A673 (cell line): ENCODE results near the gene TMUB2. TPM values are rescaled to one million over a fixed set of nuclear protein-coding genes. Genes with fewer than 3 reads are reported as not detected.

Source experiments
- BruUV-seq: library from RNA; stranded (reverse); fragments of 400-500 nt; replicated peaks from 2 replicates; lab custom pipeline; 2021; lab: Mats Ljungman, UMichigan
- CTCF ChIA-PET: fragments of 300-600 bp; sonication (Branson Sonifier 250); formaldehyde crosslinking; loops from one replicate; lab custom pipeline; 2022; ENCODE audit warnings: antibody characterized with exemption; lab: Charles Lee
- POLR2A ChIA-PET: fragments of 300-600 bp; sonication (Branson Sonifier 250); formaldehyde crosslinking; loops from one replicate; lab custom pipeline; 2022; ENCODE audit warnings: antibody characterized with exemption; ENCODE audit not compliant: low non-redundant PET; lab: Charles Lee
- DNase-seq: peaks from one replicate; pipeline ENCODE4 v3.0.0-alpha.2; 2015; ENCODE audit warnings: low spot score
- H3K27ac ChIP-seq: fragments of 200-600 bp; sonication (generic); 2 replicates; pipeline ENCODE4 v1.5.1; 2016; ENCODE audit warnings: mixed run types, low read depth, mild to moderate bottlenecking, mixed read lengths, antibody characterized with exemption, low read length; ENCODE audit not compliant: poor library complexity, severe bottlenecking
- H3K27me3 ChIP-seq: fragments of 200-600 bp; sonication (generic); replicated peaks from 2 replicates; pipeline ENCODE4 v1.6.1; 2017; ENCODE audit warnings: mixed run types, low read depth, mild to moderate bottlenecking, mixed read lengths, antibody characterized with exemption, low read length; ENCODE audit not compliant: insufficient read depth, poor library complexity
- H3K36me3 ChIP-seq: fragments of 200-600 bp; sonication (generic); 2 replicates; pipeline ENCODE4 v1.6.1; 2016; ENCODE audit warnings: mixed run types, mild to moderate bottlenecking, mixed read lengths, antibody characterized with exemption, low read length; ENCODE audit not compliant: insufficient read depth, poor library complexity, severe bottlenecking
- H3K4me1 ChIP-seq: fragments of 200-600 bp; sonication (generic); 2 replicates; pipeline ENCODE4 v1.6.1; 2017; ENCODE audit warnings: mixed run types, mild to moderate bottlenecking, mixed read lengths, antibody characterized with exemption, low read length; ENCODE audit not compliant: insufficient read depth, poor library complexity, severe bottlenecking
- H3K4me3 ChIP-seq: fragments of 200-600 bp; sonication (generic); 2 replicates; pipeline ENCODE4 v1.5.1; 2016; ENCODE audit warnings: low read depth, mixed run types, mild to moderate bottlenecking, mixed read lengths, low read length; ENCODE audit not compliant: poor library complexity, severe bottlenecking
- H3K9me3 ChIP-seq: fragments of 200-600 bp; sonication (generic); 2 replicates; pipeline ENCODE4 v1.6.1; 2016; ENCODE audit warnings: mixed run types, low read depth, mild to moderate bottlenecking, mixed read lengths, antibody characterized with exemption, low read length; ENCODE audit not compliant: poor library complexity, severe bottlenecking
- EZH2 ChIP-seq: fragments of 200-600 bp; sonication (generic); IDR thresholded peaks from 2 replicates; pipeline ENCODE4 v1.6.1; 2017; ENCODE audit warnings: borderline replicate concordance, low read depth, mild to moderate bottlenecking, mixed read lengths, antibody characterized with exemption, low read length; ENCODE audit not compliant: poor library complexity, severe bottlenecking
- intact Hi-C: fragments of 100-400 bp; cut with micrococcal nuclease; formaldehyde crosslinking; loops from one replicate; pipeline ENCODE4 v1.10.0; 2022; ENCODE audit not compliant: unreplicated experiment
- total RNA-seq: library from RNA; stranded (reverse); gene quantifications from 2 replicates; pipeline ENCODE4 v1.2.3, GENCODE V29; 2021
- TF ChIP-seq, protein P1 (sequence below): fragments of 300-800, 200-600 bp; sonication (generic); conservative IDR thresholded peaks from 2 replicates; pipeline ENCODE4 v1.5.1; 2017; ENCODE audit warnings: low read depth, mild to moderate bottlenecking, antibody characterized with exemption, low read length, moderate library complexity, mixed read lengths

TMUB2 gene
- total RNA-seq, 1 experiment from 2014 or later: 13.0 TPM

DNA sequence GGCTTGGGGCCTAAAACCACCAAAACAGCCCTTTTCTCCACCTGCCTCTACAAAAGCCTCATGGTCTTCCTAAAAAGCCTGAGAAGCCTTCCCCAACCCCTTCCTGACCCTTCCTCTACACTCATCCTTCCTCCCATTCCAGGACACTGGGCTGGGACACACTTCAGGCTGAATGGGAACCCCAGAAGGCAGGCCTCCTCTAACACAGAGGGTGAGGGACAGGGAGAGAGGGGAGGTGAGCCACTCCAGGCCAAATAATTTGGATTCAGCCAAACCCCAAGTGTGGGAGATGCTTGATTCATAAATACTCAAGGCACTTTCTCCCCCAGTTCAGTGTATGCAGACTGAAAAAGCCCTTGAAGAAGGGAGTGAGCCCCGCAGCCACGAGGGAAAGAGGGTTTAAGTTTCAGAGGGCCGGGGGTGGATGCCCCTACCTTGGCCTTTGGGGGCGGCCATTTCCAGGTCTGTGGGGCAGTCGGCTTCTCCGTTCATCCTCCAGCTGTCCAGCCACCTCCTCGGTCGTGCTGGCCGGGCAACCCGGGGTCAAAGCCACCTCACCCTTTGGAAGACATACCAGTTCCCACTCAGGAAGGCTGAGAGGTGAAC lies 31.1 kb downstream of the TMUB2 start:
- peak overlapping the region; percentile 72 for H3K4me3 ChIP-seq
- no peak for TF ChIP-seq EZH2
- TF ChIP-seq, protein P1, sequence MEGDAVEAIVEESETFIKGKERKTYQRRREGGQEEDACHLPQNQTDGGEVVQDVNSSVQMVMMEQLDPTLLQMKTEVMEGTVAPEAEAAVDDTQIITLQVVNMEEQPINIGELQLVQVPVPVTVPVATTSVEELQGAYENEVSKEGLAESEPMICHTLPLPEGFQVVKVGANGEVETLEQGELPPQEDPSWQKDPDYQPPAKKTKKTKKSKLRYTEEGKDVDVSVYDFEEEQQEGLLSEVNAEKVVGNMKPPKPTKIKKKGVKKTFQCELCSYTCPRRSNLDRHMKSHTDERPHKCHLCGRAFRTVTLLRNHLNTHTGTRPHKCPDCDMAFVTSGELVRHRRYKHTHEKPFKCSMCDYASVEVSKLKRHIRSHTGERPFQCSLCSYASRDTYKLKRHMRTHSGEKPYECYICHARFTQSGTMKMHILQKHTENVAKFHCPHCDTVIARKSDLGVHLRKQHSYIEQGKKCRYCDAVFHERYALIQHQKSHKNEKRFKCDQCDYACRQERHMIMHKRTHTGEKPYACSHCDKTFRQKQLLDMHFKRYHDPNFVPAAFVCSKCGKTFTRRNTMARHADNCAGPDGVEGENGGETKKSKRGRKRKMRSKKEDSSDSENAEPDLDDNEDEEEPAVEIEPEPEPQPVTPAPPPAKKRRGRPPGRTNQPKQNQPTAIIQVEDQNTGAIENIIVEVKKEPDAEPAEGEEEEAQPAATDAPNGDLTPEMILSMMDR: no peak
- H3K4me1 ChIP-seq: peaks cover 9% of the 10 kb centered on the region
- TSS peak; percentile 25 for BruUV-seq
- H3K9me3 ChIP-seq: no peaks in the 10 kb centered on the region
- POLR2A ChIA-PET: interaction anchor here (0.6 kb wide), 2 partner anchors 46 to 136 kb away, joined by 3 to 10 read pairs; no protein-coding TSS in a partner anchor
- no peaks in the 10 kb centered on the region for H3K27me3 ChIP-seq
- CTCF ChIA-PET: interaction anchor here (1.0 kb wide), 1 partner anchor 14 kb away, joined by 5 read pairs; no protein-coding TSS in a partner anchor
- peaks cover 30% of the 10 kb centered on the region for H3K36me3 ChIP-seq
- peak overlapping the region; percentile 93 for H3K27ac ChIP-seq
- intact Hi-C loops: no loop called here
- DNase-seq: no peak

DNA sequence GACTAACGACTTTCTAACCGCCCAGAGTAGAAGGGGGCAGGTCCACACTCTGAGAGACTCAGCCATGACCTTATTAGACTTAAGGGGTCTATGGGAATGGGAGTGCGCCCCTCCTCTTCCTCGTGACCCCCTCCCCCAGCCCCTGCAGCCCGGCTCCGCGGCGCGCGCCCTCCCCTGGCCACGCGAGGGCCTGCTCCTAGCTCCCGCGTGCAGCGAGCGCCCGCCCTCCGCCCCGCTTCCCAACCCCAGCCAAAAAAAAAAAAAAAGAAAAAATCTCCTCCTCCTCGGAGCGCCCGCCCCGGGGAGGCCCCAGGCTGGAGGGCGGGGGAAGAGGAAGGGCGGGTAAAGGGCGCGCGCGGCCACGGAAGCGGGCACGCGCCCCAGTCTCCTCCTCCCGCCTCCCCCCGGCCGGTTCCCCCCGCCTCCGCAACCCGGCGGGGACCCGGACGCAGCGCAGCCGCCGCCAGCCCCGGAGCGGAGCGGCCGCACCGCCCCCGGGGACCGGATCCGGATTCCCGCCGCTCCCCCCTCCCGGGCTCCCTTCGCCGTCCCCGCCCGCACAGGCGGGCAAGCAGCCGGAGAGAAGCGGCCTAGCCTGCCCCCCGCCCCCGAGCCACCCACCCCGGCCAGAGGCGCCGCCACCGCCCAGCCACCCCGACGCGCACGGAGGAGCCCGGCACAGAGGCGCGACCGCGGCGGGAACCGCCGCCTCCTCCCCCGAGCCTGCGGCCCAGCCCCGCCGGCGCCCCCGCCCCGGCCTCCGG lies 31.8 kb downstream of the TMUB2 start:
- Histone ChIP-seq H3K36me3 (peaks cover 30% of the 10 kb centered on the region), H3K4me1 (peaks cover 9% of the 10 kb centered on the region), H3K27me3 (no peaks in the 10 kb centered on the region), H3K27ac (peak overlapping the region; percentile 93), H3K9me3 (no peaks in the 10 kb centered on the region), H3K4me3 (peak overlapping the region; percentile 72)
- no peak for TF ChIP-seq EZH2
- TF ChIP-seq, protein P1: peak; percentile 50
- ChIA-PET CTCF (interaction anchor here (0.6 to 1.0 kb wide), 2 partner anchors 9 to 15 kb away, joined by 4 to 5 read pairs; no protein-coding TSS in a partner anchor), POLR2A (interaction anchor here (0.6 kb wide), 3 partner anchors 11 to 136 kb away, joined by 3 to 10 read pairs (median 4); no protein-coding TSS in a partner anchor)
- intact Hi-C loops: no loop called here
- peak; percentile 88 for DNase-seq
- no TSS peak for BruUV-seq

DNA sequence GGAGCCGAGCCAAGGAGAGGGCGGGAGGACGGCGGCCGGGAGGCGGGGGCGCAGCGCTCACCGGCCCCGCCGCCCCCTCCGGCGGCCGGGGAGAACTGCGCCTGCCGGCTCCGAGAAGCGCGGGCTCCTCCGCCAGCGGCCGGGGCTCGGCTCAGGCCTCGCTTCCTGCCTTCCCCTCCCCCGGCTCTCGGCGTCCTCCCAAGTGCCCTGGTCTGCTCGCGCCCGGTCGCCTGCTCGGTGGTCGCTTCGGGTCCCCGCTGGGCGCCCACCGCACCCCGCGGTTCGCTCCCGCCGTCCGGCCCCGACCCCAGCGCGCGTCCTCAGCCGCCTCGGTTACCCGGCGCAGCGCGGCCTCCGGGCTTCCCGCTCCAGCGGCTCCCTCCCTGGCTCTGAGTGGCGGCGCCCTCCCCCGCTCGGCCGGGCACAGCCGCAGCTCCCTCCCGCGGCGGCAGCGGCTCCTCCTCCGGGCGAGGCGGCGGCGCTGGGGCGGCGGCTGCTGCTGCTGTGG lies 32.4 kb downstream of the TMUB2 start:
- Histone ChIP-seq H3K36me3 (peaks cover 29% of the 10 kb centered on the region), H3K27me3 (no peaks in the 10 kb centered on the region), H3K27ac (peak overlapping the region; percentile 93), H3K4me3 (peak overlapping the region; percentile 72), H3K9me3 (no peaks in the 10 kb centered on the region), H3K4me1 (peaks cover 9% of the 10 kb centered on the region)
- CTCF ChIA-PET: no interaction called here
- BruUV-seq: no TSS peak
- POLR2A ChIA-PET: no interaction called here
- TF ChIP-seq EZH2: no peak
- TF ChIP-seq, protein P1: no peak
- DNase-seq: peak; percentile 69
- intact Hi-C loops: no loop called here
